ENCODE results near the gene ARCN1.

Gene ARCN1

DNA sequence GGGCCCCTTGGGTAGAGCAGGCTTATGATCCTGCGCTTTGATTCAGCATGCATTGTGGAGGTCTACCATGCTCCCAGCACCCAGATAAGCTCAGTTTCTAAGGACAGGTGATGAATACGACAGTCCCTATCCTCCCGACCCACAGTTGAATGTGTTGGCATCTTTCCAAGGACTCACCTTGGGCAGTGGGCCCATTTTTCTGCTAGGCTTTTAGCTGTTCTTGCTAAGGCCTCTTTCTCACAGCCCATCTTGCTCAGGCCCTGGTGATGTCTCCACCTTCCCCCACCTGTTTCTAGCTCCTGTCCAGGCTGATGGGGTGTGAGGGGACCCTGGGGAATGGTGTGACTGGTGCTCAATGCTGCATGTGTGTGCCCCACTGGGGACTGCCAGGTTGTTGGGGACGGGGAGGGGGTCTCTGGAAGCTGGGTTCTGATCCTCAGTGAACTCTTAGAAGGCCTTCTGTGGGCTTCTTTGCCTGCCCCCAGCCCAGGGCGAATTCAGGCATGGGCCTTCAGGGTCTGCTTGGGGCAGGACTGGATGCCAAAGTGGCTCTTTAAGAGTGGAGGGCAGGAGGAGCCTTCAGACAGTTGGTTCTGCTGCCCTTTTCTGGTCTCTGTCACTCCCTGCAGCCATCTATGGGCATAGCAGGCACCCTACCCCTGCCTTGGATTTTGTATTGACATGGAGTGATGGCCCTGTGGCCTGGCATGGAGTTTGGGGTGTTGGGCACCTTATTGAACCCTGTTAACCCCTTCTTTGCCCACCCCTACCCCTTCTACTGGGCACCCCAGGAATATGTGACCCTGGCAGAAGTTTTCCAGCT lies 68.3 kb downstream of the ARCN1 start:
- no peak for DNase-seq

DNA sequence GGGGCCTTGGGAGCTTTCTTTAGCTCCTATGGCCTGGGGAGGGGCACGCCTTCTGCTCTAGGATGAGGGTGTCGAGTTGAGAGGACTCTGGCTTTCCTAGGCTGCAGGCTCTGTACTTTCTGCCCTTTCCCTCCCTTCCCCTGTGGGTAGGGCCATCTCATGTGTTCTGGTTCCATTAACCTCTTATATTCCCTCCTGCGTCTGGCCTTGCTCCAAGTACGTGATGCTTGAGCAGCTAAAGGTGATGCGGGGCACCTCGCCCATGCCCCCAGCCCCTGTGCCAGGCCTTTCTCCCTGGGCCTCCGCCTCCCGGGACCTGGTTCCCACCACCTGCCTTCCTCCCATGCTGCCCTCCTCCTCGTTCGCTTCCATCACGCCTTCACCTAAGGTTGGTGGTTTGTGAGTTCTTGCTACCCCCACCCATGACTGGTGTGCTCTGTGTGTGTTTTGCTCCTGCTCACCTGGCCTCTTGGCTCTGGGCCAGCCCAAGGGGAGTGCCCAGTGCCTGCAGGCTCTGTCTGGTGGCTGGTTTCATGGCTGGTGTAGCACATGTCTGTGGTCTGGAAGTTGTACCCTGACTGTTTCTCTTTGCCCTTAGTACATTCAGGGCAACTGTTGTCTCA lies 69.3 kb downstream of the ARCN1 start:
- no peak for DNase-seq

DNA sequence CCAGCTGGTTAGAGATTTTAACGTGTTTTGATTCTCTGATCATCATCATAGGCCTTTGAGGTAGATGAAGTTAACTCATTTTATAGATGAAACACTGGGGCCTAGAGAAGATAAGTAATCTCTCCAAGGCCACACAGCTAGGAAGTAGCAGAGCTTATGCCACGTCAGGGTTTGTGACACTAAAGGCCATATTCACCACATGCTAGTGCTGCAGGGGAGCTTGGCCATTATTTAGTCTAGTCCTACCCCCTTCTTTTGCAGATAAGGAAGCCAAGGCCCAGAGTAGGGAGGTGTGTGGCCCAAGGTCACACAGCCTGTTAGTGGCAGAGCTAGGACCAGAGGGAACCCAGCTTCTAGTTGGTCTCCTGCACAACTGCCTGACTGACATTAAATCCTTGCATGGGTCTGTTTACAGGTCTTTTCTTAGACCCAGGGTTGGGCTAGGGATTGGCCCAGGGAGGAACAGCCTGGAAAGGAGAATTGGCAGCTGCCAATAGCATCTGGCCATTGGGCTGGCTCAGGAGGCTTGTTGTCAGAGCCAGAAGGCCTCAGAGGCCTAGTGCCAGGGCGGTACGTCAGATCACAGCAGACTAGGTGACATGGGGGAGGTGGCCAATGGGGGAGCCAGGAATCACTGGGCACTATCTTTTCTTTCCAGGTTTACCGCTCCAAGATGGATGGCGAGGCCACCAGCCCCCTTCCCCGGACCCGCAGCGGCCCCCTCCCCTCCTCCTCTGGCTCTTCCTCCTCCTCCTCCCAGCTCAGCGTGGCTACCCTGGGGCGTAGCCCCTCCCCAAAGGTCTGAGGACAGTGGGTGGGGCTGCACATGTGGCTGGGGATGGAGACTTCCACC lies 71.2 kb downstream of the ARCN1 start:
- no peak for DNase-seq

DNA sequence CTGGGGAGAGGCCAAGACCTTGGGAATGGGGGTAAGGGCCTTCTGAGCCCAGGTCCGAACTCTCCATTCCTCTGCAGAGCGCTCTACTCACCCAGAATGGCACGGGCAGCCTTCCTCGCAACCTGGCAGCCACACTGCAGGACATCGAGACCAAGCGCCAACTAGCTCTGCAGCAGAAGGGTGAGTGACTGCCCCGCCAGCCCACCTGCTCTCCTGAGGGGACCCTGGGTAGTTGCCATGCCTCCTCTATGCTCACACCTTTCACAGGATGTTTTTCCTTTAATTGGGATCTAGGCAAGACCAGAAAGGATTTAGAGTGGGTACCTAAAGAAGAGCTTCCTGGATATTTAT lies 71.8 kb downstream of the ARCN1 start:
- no peak for DNase-seq

DNA sequence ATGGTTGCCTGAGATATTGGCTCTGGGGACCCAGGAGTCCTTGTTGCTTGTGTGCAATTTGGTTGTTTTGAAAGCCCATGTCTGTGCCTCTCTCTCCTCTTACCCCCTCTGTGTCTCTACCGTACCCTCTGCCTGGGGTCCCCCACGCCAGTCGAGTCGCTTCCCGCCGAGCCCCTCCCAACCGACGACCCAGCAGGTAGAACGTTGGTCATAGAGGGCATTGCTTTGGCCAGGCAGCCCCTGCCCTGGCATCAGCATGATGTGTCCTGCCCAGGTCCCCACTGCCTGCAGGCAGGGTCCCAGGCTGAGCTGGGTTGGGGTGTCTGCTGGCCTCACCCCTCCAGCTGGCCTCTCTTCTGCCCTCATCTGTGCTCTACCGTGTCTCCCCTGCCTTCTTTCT lies 72.3 kb downstream of the ARCN1 start:
- DNase-seq = no peak

DNA sequence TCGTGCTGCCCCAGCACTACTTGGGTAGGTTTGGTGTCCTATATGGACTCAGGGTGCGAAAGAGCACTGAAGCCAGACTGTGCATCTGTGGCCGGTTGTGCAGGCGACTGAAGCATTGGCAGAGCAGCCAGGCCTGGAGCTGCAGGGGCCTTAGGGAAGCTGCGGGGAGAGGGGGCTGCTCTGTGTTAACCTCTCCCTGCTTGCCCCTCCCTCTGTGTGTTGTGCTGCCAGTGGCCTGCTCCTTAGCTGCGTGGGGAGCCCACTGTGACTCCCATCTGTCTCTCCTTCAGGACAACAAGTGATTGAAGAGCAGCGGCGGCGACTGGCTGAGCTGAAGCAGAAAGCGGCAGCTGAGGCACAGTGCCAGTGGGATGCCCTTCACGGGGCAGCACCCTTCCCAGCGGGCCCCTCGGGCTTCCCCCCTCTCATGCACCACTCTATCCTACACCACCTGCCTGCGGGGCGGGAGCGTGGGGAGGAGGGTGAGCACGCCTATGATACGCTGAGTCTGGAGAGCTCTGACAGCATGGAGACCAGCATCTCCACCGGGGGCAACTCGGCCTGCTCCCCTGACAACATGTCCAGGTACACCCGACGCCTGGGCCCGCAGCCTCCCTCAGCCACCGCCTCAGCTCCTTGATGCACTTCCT lies 73.0 kb downstream of the ARCN1 start:
- no peak for DNase-seq

DNA sequence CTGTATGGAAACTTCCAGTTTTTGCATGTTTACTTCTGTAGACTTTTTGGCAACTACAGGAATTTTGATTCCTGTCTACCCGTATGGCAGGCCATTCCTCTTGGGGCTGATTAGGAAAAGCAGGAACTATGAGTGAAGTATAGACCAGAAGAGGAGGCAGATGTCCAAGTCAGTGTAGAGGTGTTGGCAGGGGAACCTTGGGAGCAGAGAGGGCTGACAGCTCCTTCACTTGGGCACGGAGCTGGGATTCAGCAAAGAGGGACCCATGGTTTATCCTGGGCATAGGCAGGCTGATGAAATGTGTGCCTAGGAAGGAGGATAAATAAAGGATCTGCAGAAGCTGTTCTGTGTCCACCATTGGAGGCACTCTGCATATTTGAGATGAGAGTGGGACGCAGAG lies 74.2 kb downstream of the ARCN1 start:
- no peak for DNase-seq

DNA sequence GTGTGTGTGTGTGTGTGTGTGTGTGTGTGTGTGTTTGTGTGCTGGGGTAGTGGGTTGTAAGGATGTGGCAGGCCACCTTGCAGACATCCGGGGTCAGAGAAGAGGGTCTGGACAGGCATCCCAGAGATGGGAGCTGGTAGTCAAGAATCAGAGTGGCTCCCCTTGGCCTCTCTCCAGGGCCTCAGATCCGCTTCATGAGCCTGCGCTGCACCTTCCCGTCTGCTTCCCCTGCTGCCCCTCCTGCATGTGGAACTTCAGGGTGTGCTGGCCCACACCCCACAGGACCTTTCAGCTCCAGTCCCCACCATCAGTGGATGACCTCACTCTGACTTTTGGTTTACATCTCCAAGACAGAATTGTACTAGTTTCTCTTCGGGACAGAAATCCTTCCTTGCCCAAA lies 76.1 kb downstream of the ARCN1 start:
- DNase-seq = no peak

DNA sequence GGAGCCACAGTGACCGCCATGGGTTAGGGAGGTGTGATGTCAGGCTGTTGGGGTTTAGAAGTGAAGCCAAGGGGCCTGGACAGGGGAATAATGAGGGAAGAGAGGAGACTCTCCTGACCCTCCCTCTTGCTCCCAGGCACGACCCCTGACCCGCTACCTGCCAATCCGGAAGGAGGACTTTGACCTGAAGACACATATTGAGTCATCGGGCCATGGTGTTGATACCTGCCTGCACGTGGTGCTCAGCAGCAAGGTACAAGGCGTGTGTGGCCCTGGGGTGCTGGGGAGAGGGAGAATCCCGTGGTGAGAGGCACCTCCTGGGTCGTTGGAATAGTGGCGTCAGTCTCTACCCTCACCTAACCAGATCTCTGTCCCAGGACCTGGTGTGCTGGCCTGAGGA lies 77.7 kb downstream of the ARCN1 start:
- no peak for DNase-seq

DNA sequence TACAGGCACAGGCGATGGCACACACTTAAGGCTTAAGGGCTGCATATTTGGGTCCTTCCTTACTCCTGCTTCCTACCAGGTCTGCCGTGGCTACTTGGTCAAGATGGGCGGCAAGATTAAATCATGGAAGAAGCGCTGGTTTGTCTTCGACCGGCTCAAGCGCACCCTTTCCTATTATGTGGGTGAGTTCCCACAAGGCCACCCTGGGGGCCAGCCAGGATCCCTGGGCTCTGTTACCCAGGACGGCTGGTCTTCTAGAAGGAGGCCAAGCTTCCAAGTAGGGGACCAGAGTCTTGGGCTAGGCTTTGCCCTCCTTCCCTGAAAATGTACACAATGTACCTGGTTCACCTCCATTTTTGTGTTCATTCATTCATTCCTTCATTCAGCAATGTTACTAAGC lies 78.2 kb downstream of the ARCN1 start:
- DNase-seq = no peak

DNA sequence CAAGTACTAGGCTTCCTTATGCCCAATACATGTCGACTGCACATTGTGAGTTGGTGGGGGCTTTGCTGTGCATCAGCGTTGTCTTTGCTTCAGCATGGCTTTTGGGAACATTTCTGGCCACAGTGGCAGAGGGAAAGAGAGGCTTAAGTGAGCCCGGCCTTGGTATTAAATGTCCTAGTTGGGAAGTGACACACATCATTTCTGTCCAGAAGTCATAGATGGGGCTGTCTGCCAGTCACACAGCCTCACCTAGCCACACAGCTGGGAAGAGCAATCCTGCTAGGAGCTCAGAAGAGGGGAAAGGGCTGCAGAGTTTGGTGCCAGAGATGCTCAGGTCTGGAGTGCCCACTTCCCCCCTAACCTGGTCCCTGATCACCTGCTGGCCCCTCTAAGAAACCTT lies 79.6 kb downstream of the ARCN1 start:
- no peak for DNase-seq
